BE2C (cell line): ENCODE measurements around the gene OR12D3.
"Not testable (repeated sequence)": the region's sequence is repeated elsewhere in the genome, so short reads cannot be mapped to it uniquely, and the experiment has no call there.

Source experiments
- DNase-seq: peaks from one replicate; pipeline ENCODE4 v3.0.0-alpha.2; 2020
- H3K27me3 ChIP-seq: fragments of 250-450 bp; sonication (Bioruptor Pico); 2 replicates; pipeline ENCODE4 v1.5.1; 2020; ENCODE audit warnings: mild to moderate bottlenecking
- H3K36me3 ChIP-seq: fragments of 250-450 bp; sonication (Bioruptor Pico); 2 replicates; pipeline ENCODE4 v1.5.1; 2020; ENCODE audit warnings: mild to moderate bottlenecking
- H3K4me1 ChIP-seq: fragments of 250-450 bp; sonication (Bioruptor Pico); 2 replicates; pipeline ENCODE4 v1.5.1; 2020
- H3K4me3 ChIP-seq: 2 replicates; pipeline ENCODE4 v1.5.1; 2011; ENCODE audit warnings: low read depth, low read length
- H3K9me3 ChIP-seq: fragments of 250-450 bp; sonication (Bioruptor Pico); 2 replicates; pipeline ENCODE4 v1.5.1; 2020
- TF ChIP-seq, protein P1 (sequence below): IDR thresholded peaks from 2 replicates; pipeline ENCODE4 v1.5.1; 2012; ENCODE audit warnings: mild to moderate bottlenecking, low read depth, low read length

OR12D3 gene

DNA sequence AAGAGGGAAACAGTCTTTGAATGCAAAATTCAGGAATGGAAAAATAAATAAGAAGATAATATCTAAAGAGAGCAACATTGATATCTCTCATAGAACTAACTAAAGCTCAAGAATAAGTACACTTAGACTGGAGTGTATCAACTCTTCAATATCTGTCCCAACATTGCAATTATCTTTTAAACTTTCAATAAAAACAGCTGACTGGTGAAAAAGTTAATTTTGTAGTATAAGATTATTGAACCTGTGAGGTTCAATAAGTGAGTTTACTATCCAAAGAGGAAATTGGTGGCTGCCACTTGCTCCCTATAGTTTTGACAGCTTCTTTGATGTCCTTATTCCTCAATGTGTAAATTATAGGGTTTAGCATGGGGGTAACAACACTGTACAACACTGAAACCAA lies 20.1 kb downstream of the OR12D3 start:
- DNase-seq: no peak
- no peaks in the 10 kb centered on the region for H3K4me1 ChIP-seq
- H3K9me3 ChIP-seq: no peaks in the 10 kb centered on the region
- H3K27me3 ChIP-seq: no peaks in the 10 kb centered on the region
- TF ChIP-seq, protein P1, sequence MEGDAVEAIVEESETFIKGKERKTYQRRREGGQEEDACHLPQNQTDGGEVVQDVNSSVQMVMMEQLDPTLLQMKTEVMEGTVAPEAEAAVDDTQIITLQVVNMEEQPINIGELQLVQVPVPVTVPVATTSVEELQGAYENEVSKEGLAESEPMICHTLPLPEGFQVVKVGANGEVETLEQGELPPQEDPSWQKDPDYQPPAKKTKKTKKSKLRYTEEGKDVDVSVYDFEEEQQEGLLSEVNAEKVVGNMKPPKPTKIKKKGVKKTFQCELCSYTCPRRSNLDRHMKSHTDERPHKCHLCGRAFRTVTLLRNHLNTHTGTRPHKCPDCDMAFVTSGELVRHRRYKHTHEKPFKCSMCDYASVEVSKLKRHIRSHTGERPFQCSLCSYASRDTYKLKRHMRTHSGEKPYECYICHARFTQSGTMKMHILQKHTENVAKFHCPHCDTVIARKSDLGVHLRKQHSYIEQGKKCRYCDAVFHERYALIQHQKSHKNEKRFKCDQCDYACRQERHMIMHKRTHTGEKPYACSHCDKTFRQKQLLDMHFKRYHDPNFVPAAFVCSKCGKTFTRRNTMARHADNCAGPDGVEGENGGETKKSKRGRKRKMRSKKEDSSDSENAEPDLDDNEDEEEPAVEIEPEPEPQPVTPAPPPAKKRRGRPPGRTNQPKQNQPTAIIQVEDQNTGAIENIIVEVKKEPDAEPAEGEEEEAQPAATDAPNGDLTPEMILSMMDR: no peak
- no peak overlapping the region for H3K4me3 ChIP-seq
- H3K36me3 ChIP-seq: no peaks in the 10 kb centered on the region

GRCh38 chr6:29349348-29349747 lies 25.7 kb downstream of the OR12D3 start:
- not testable (repeated sequence) for H3K9me3 ChIP-seq, H3K27me3 ChIP-seq, H3K4me1 ChIP-seq, H3K36me3 ChIP-seq, H3K4me3 ChIP-seq, DNase-seq

GRCh38 chr6:29345380-29345779 lies 29.7 kb downstream of the OR12D3 start:
- no peaks in the 10 kb centered on the region for H3K36me3 ChIP-seq
- no peaks in the 10 kb centered on the region for H3K27me3 ChIP-seq
- DNase-seq: no peak
- H3K4me3 ChIP-seq: no peak overlapping the region
- H3K9me3 ChIP-seq: no peaks in the 10 kb centered on the region
- TF ChIP-seq, protein P1: no peak
- H3K4me1 ChIP-seq: no peaks in the 10 kb centered on the region

DNA sequence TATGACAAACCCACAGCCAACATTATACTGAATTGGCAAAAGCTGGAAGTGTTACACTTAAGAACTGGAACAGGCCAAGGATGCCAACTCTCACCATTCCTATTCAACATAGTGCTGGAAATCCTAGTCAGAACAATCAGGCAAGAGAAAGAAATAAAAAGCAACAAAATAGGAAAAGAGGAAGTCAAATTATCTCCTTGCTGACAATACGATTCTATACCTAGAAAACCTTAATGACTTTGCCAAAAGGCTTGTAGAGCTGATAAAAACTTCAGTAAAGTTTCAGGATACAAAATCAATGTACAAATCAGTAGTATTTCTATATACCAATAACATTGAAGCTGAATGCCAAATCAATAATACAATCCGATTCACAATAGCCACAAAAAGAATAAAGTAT lies 38.8 kb downstream of the OR12D3 start:
- H3K4me3 ChIP-seq: no peak overlapping the region
- H3K9me3 ChIP-seq: no peaks in the 10 kb centered on the region
- TF ChIP-seq, protein P1: no peak
- no peaks in the 10 kb centered on the region for H3K36me3 ChIP-seq
- DNase-seq: no peak
- no peaks in the 10 kb centered on the region for H3K4me1 ChIP-seq
- H3K27me3 ChIP-seq: no peaks in the 10 kb centered on the region

- Histone ChIP-seq H3K36me3 (no peaks in the 10 kb centered on the region), H3K9me3 (no peaks in the 10 kb centered on the region), H3K27me3 (no peaks in the 10 kb centered on the region), H3K4me3 (no peak overlapping the region), H3K4me1 (no peaks in the 10 kb centered on the region)
- no peak for DNase-seq
- TF ChIP-seq, protein P1: no peak
These were observed 42.4 kb downstream of the OR12D3 start for GRCh38 chr6:29332676-29333075.

- Histone ChIP-seq H3K27me3 (no peaks in the 10 kb centered on the region), H3K36me3 (no peaks in the 10 kb centered on the region), H3K9me3 (no peaks in the 10 kb centered on the region), H3K4me1 (no peaks in the 10 kb centered on the region), H3K4me3 (no peak overlapping the region)
- TF ChIP-seq, protein P1: no peak
- DNase-seq: no peak
These were observed 49.3 kb downstream of the OR12D3 start for GRCh38 chr6:29325777-29326176.
